SK-N-MC (cell line): ENCODE measurements around the gene MX2.
"Not testable (repeated sequence)": the region's sequence is repeated elsewhere in the genome, so short reads cannot be mapped to it uniquely, and the experiment has no call there.

ENCODE experiments used
- DNase-seq: peaks from one replicate; pipeline ENCODE4 v3.0.0-alpha.2; 2011; ENCODE audit warnings: low read depth, low spot score
- H3K27ac ChIP-seq: fragments of 200-600 bp; sonication (generic); 2 replicates; pipeline ENCODE4 v1.5.1; 2016; ENCODE audit warnings: mixed run types
- H3K36me3 ChIP-seq: fragments of 200-600 bp; sonication (generic); 2 replicates; pipeline ENCODE4 v1.6.1; 2017; ENCODE audit warnings: antibody characterized with exemption, low read length, mixed read lengths; ENCODE audit not compliant: insufficient read depth
- H3K4me3 ChIP-seq: fragments of 200-600 bp; sonication (generic); 2 replicates; pipeline ENCODE4 v1.5.1; 2016
- H3K9ac ChIP-seq: fragments of 200-600 bp; sonication (generic); 2 replicates; pipeline ENCODE4 v1.8.0; 2017; ENCODE audit warnings: mixed run types, mixed read lengths; ENCODE audit not compliant: insufficient read length
- H3K9me3 ChIP-seq: fragments of 200-600 bp; sonication (generic); 2 replicates; pipeline ENCODE4 v1.6.1; 2017; ENCODE audit warnings: low read depth, mild to moderate bottlenecking, antibody characterized with exemption, low read length, moderate library complexity, mixed read lengths
- EZH2 ChIP-seq: fragments of 200-600 bp; sonication (generic); IDR thresholded peaks from one replicate; pipeline ENCODE4 v1.6.1; 2017; ENCODE audit warnings: antibody characterized with exemption
- FOXP2 ChIP-seq: optimal IDR thresholded peaks from 2 replicates; pipeline ENCODE3; 2011; ENCODE audit warnings: mild to moderate bottlenecking, moderate library complexity; ENCODE audit not compliant: insufficient read depth; ENCODE audit errors: extremely low read length, control extremely low read depth
- POLR2AphosphoS5 ChIP-seq: IDR thresholded peaks from 2 replicates; pipeline ENCODE4 v1.6.1; 2012; ENCODE audit warnings: mild to moderate bottlenecking, low read depth, low read length, borderline replicate concordance

MX2 gene

GRCh38 chr21:41422546-41423304 lies 60.9 kb downstream of the MX2 start:
- TF ChIP-seq POLR2AphosphoS5, result no peak
- TF ChIP-seq EZH2, result no peak
- TF ChIP-seq FOXP2, result no peak
- DNase-seq, result no peak

GRCh38 chr21:41423305-41423636 lies 61.4 kb downstream of the MX2 start:
- H3K9ac ChIP-seq, H3K9me3 ChIP-seq, H3K4me3 ChIP-seq, H3K36me3 ChIP-seq, DNase-seq, H3K27ac ChIP-seq: not testable (repeated sequence)

More at GRCh38 chr21:41422546-41423304, 60.9 kb downstream of the MX2 start:
- Histone ChIP-seq H3K4me3 (no peak overlapping the region), H3K9me3 (no peaks in the 10 kb centered on the region), H3K27ac (no peak overlapping the region), H3K36me3 (no peaks in the 10 kb centered on the region), H3K9ac (no peak overlapping the region)

GRCh38 chr21:41425588-41425953 lies 63.7 kb downstream of the MX2 start:
- no peaks in the 10 kb centered on the region for H3K9me3 ChIP-seq
- H3K9ac ChIP-seq, result no peak overlapping the region
- no peaks in the 10 kb centered on the region for H3K36me3 ChIP-seq
- TF ChIP-seq EZH2, result no peak
- TF ChIP-seq POLR2AphosphoS5, result no peak
- TF ChIP-seq FOXP2, result no peak
- H3K4me3 ChIP-seq, result no peak overlapping the region
- H3K27ac ChIP-seq, result no peak overlapping the region
- no peak for DNase-seq

- DNase-seq, result no peak
- TF ChIP-seq FOXP2 (no peak), EZH2 (no peak), POLR2AphosphoS5 (no peak)
- Histone ChIP-seq H3K9me3 (no peaks in the 10 kb centered on the region), H3K36me3 (no peaks in the 10 kb centered on the region), H3K4me3 (no peak within 1 kb of the TSS), H3K27ac (no peak within 1 kb of the TSS), H3K9ac (no peak within 1 kb of the TSS)
Observed at GRCh38 chr21:41425954-41426675, 64.3 kb downstream of the MX2 start, which contains the start of gene MX1. TSS of gene MX1 (plus strand) at chr21:41426239. CDS start at chr21:41432071, 5,832 bp downstream.

- TF ChIP-seq EZH2 (no peak), FOXP2 (no peak), POLR2AphosphoS5 (no peak)
- no peak overlapping the region for H3K4me3 ChIP-seq
- no peak overlapping the region for H3K27ac ChIP-seq
- no peaks in the 10 kb centered on the region for H3K36me3 ChIP-seq
- no peaks in the 10 kb centered on the region for H3K9me3 ChIP-seq
- DNase-seq, result no peak
- H3K9ac ChIP-seq, result no peak overlapping the region
Observed at GRCh38 chr21:41426676-41427404, 65.0 kb downstream of the MX2 start.

GRCh38 chr21:41427556-41427955 lies 65.7 kb downstream of the MX2 start:
- DNase-seq, result no peak
- TF ChIP-seq FOXP2 (no peak), EZH2 (no peak), POLR2AphosphoS5 (no peak)
- Histone ChIP-seq H3K36me3 (no peaks in the 10 kb centered on the region), H3K27ac (no peak overlapping the region), H3K9me3 (no peaks in the 10 kb centered on the region), H3K4me3 (no peak overlapping the region), H3K9ac (no peak overlapping the region)

GRCh38 chr21:41428311-41428710 lies 66.5 kb downstream of the MX2 start:
- TF ChIP-seq POLR2AphosphoS5 (no peak), EZH2 (no peak), FOXP2 (no peak)
- H3K9ac ChIP-seq, result no peak overlapping the region
- H3K4me3 ChIP-seq, result no peak overlapping the region
- no peaks in the 10 kb centered on the region for H3K36me3 ChIP-seq
- H3K27ac ChIP-seq, result no peak overlapping the region
- H3K9me3 ChIP-seq, result no peaks in the 10 kb centered on the region
- DNase-seq, result no peak

GRCh38 chr21:41428847-41429246 lies 67.0 kb downstream of the MX2 start:
- Histone ChIP-seq H3K27ac (no peak overlapping the region), H3K36me3 (no peaks in the 10 kb centered on the region), H3K9ac (no peak overlapping the region), H3K9me3 (no peaks in the 10 kb centered on the region), H3K4me3 (no peak overlapping the region)
- TF ChIP-seq POLR2AphosphoS5 (no peak), EZH2 (no peak)
- no peak for DNase-seq

- Histone ChIP-seq H3K27ac (no peak overlapping the region), H3K4me3 (no peak overlapping the region), H3K36me3 (no peaks in the 10 kb centered on the region), H3K9me3 (no peaks in the 10 kb centered on the region), H3K9ac (no peak overlapping the region)
- DNase-seq, result no peak
- TF ChIP-seq EZH2 (no peak), FOXP2 (no peak), POLR2AphosphoS5 (no peak)
Observed at GRCh38 chr21:41429305-41429704, 67.5 kb downstream of the MX2 start.
